Suprapubic skin (tissue), 4 donors: ENCODE measurements around the gene KCTD19. TPM values are rescaled to one million over a fixed set of nuclear protein-coding genes. Genes with fewer than 3 reads are reported as not detected.
A peak's percentile ranks its signal among the peaks of the same experiment; 100 is the strongest.

Experiments
- DNase-seq, 2 donors: peaks; one replicate each; pipeline ENCODE4 v3.0.0-alpha.2; 2019; ENCODE audit warnings: low spot score in 2 of 2
- H3K27ac ChIP-seq: fragments of 200-600 bp; sonication (generic); one replicate; pipeline ENCODE4 v1.5.1; 2019
- H3K27me3 ChIP-seq: fragments of 200-600 bp; sonication (generic); one replicate; pipeline ENCODE4 v1.5.1; 2019
- H3K36me3 ChIP-seq: fragments of 200-600 bp; sonication (generic); one replicate; pipeline ENCODE4 v1.5.1; 2019
- H3K4me1 ChIP-seq: fragments of 200-600 bp; sonication (generic); one replicate; pipeline ENCODE4 v1.5.1; 2019
- H3K4me3 ChIP-seq: fragments of 200-600 bp; sonication (generic); one replicate; pipeline ENCODE4 v1.5.1; 2019; ENCODE audit warnings: mild to moderate bottlenecking
- H3K9me3 ChIP-seq: fragments of 200-600 bp; sonication (generic); one replicate; pipeline ENCODE4 v1.5.1; 2019
- EP300 ChIP-seq: sonication (generic); formaldehyde crosslinking; IDR thresholded peaks from one replicate; pipeline ENCODE4 v1.6.1; 2017; ENCODE audit warnings: antibody characterized with exemption
- POLR2A ChIP-seq, 2 donors: fragments of 450-650 bp; IDR thresholded peaks; one replicate each; pipeline ENCODE4 v1.6.1; 2017; ENCODE audit warnings: antibody characterized with exemption in 2 of 2, mild to moderate bottlenecking in 2 of 2, moderate library complexity in 2 of 2
- POLR2AphosphoS5 ChIP-seq, 3 donors: sonication (generic); formaldehyde crosslinking; IDR thresholded peaks; one replicate each; pipeline ENCODE4 v1.6.1; 2017; ENCODE audit warnings: antibody characterized with exemption in 3 of 3
- WGBS: methylation state at CpG from one replicate; pipeline ENCODE4 v1.1.5; 2018; 5-methylcytosine and 5-hydroxymethylcytosine counted together
- total RNA-seq, 4 donors: library from RNA; depleted of rRNA; stranded (reverse); fragments of >200 nt; gene quantifications; one replicate each; pipeline ENCODE4 v1.1.0, GENCODE V29; 2016
- TF ChIP-seq, protein P1 (sequence below), 2 donors: fragments of 200-600 bp in 1 of 2; fragments of 450-650 bp in 1 of 2; sonication (generic) in 1 of 2; IDR thresholded peaks; one replicate each; pipeline ENCODE4 v1.5.1; 2016 to 2019; ENCODE audit warnings: antibody characterized with exemption in 2 of 2, mild to moderate bottlenecking in 1 of 2, moderate library complexity in 1 of 2

The KCTD19 gene
- total RNA-seq, 4 donors from 2014 or later: 0.25 TPM; not detected in 3

GRCh38 chr16:67248073-67248400, 78.5 kb downstream of the KCTD19 start:
- peaks cover 64% of the 10 kb centered on the region for H3K4me1 ChIP-seq
- no peaks in the 10 kb centered on the region for H3K9me3 ChIP-seq
- H3K4me3 ChIP-seq: peak overlapping the region; percentile 89
- no peak for TF ChIP-seq EP300
- no peak for TF ChIP-seq POLR2AphosphoS5 (IDR thresholded peaks at IDR 0.05)
- no peak for TF ChIP-seq POLR2A (IDR thresholded peaks at IDR 0.05)
- TF ChIP-seq, protein P1, sequence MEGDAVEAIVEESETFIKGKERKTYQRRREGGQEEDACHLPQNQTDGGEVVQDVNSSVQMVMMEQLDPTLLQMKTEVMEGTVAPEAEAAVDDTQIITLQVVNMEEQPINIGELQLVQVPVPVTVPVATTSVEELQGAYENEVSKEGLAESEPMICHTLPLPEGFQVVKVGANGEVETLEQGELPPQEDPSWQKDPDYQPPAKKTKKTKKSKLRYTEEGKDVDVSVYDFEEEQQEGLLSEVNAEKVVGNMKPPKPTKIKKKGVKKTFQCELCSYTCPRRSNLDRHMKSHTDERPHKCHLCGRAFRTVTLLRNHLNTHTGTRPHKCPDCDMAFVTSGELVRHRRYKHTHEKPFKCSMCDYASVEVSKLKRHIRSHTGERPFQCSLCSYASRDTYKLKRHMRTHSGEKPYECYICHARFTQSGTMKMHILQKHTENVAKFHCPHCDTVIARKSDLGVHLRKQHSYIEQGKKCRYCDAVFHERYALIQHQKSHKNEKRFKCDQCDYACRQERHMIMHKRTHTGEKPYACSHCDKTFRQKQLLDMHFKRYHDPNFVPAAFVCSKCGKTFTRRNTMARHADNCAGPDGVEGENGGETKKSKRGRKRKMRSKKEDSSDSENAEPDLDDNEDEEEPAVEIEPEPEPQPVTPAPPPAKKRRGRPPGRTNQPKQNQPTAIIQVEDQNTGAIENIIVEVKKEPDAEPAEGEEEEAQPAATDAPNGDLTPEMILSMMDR (IDR thresholded peaks at IDR 0.05): no peak
- no peak for DNase-seq
- H3K27me3 ChIP-seq: peaks cover 27% of the 10 kb centered on the region
- H3K27ac ChIP-seq: no peak overlapping the region
- WGBS: 5% methylated on average over 7 of the region's 7 CpGs
- no peaks in the 10 kb centered on the region for H3K36me3 ChIP-seq

- Histone ChIP-seq H3K27ac (peak within 1 kb of the TSS; percentile 85), H3K27me3 (peaks cover 27% of the 10 kb centered on the region), H3K9me3 (no peaks in the 10 kb centered on the region), H3K4me3 (peak within 1 kb of the TSS; percentile 89), H3K36me3 (no peaks in the 10 kb centered on the region), H3K4me1 (peaks cover 69% of the 10 kb centered on the region)
- peak in 2 of 3 donors; percentile 50 to 52 for TF ChIP-seq POLR2AphosphoS5 (IDR thresholded peaks at IDR 0.05)
- TF ChIP-seq, protein P1 (IDR thresholded peaks at IDR 0.05): no peak
- peak in 1 of 2 donors; percentile 51 for TF ChIP-seq POLR2A (IDR thresholded peaks at IDR 0.05)
- peak; percentile 98 to 99 for DNase-seq
- WGBS: 2% methylated on average over 11 of the region's 60 CpGs
Measured at GRCh38 chr16:67247192-67248072, 79.1 kb downstream of the KCTD19 start, which contains the start of gene FHOD1. Gene FHOD1 (minus strand): TSS chr16:67247481. CDS start chr16:67247410, 71 bp downstream.

GRCh38 chr16:67246756-67247191, 79.8 kb downstream of the KCTD19 start:
- H3K27me3 ChIP-seq: peaks cover 27% of the 10 kb centered on the region
- H3K4me1 ChIP-seq: peaks cover 76% of the 10 kb centered on the region
- peak overlapping the region; percentile 89 for H3K4me3 ChIP-seq
- H3K36me3 ChIP-seq: no peaks in the 10 kb centered on the region
- 0% methylated on average over 10 of the region's 26 CpGs for WGBS
- TF ChIP-seq POLR2A (IDR thresholded peaks at IDR 0.05) (no peak), EP300 (no peak), POLR2AphosphoS5 (IDR thresholded peaks at IDR 0.05) (no peak)
- TF ChIP-seq, protein P1 (IDR thresholded peaks at IDR 0.05): no peak
- H3K27ac ChIP-seq: peak overlapping the region; percentile 85
- H3K9me3 ChIP-seq: no peaks in the 10 kb centered on the region
- peak in 1 of 2 donors; percentile 87 for DNase-seq

DNA sequence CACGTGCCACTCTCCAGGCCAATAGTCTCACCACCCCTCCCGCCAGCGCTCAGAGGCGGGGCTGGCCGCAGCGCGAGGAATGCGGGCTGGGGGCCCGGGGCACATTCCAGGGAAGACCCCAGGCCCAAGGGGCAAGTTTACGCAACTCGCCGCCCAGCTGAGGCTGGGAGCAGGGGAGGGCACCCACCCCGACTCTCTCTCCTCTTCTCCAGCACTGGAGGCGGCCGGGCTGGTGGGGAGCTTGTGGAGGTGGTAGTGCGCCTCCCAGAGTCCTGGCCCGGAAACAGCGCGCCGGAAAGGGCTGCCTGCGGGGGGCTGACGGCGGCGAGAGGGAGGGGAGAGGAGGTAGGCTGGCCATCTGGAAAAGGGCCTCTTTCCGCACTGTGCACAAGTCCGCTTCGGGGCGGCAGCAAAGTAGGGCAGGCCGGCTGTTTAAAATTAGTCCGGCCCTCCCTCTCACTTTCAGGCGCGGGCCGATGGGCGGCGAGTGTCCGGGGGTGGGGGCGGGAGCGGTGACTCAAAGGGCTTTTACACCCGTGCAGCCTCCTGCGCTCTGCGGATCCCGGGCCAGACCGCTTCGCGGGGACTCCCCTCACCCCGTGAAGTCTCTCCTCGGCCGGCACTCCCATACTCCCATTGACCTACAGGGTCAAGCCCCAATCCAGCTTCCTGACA, 80.3 kb downstream of the KCTD19 start:
- Histone ChIP-seq H3K27ac (peak overlapping the region; percentile 85), H3K4me3 (peak overlapping the region; percentile 89), H3K27me3 (peaks cover 27% of the 10 kb centered on the region), H3K4me1 (peaks cover 81% of the 10 kb centered on the region), H3K9me3 (no peaks in the 10 kb centered on the region), H3K36me3 (no peaks in the 10 kb centered on the region)
- no CpG with 5 or more reads among the region's 48 CpGs for WGBS
- DNase-seq: peak in 1 of 2 donors; percentile 87
- TF ChIP-seq, protein P1 (IDR thresholded peaks at IDR 0.05): peak in 1 of 2 donors; percentile 34
- peak in 1 of 3 donors; percentile 43 for TF ChIP-seq POLR2AphosphoS5 (IDR thresholded peaks at IDR 0.05)
- TF ChIP-seq POLR2A (IDR thresholded peaks at IDR 0.05): no peak

GRCh38 chr16:67245674-67246080, 80.9 kb downstream of the KCTD19 start:
- H3K27ac ChIP-seq: peak overlapping the region; percentile 85
- no peak for DNase-seq
- 11% methylated on average over 8 of the region's 8 CpGs for WGBS
- TF ChIP-seq, protein P1 (IDR thresholded peaks at IDR 0.05): no peak
- TF ChIP-seq POLR2A (IDR thresholded peaks at IDR 0.05) (no peak), POLR2AphosphoS5 (IDR thresholded peaks at IDR 0.05) (no peak), EP300 (no peak)
- H3K36me3 ChIP-seq: no peaks in the 10 kb centered on the region
- H3K27me3 ChIP-seq: peaks cover 26% of the 10 kb centered on the region
- no peaks in the 10 kb centered on the region for H3K9me3 ChIP-seq
- peaks cover 87% of the 10 kb centered on the region for H3K4me1 ChIP-seq
- peak overlapping the region; percentile 89 for H3K4me3 ChIP-seq
